ENCODE results near the gene GRAP. TPM values are rescaled to one million over a fixed set of nuclear protein-coding genes. Genes with fewer than 3 reads are reported as not detected.

The GRAP gene
- total and polyA plus RNA-seq, 2 experiments from 2014 or later = 0.24 TPM; not detected in 1

- peaks cover 32% of the 10 kb centered on the region; the same call in 1 of the 2 replicates for H4K20me1 ChIP-seq (replicated peaks; ENCODE audit: insufficient read depth)
- Mint-ChIP-seq H3K9me3 (peaks cover 15% of the 10 kb centered on the region; the same call in 2 of the 3 replicates), H3K27ac (no peak overlapping the region), H3K4me1 (peaks cover 10% of the 10 kb centered on the region; the same call in 2 of the 3 replicates), H3K4me3 (no peak overlapping the region), H3K36me3 (ENCODE audit: low read depth) (peaks cover 28% of the 10 kb centered on the region), H3K27me3 (ENCODE audit: insufficient read depth, low read depth, poor library complexity) (peaks cover 3% of the 10 kb centered on the region)
- H3K4me1 ChIP-seq (ENCODE audit: insufficient read depth) = no peaks in the 10 kb centered on the region
- H3K27me3 ChIP-seq (ENCODE audit: insufficient read depth) = no peaks in the 10 kb centered on the region
- DNase-seq (ENCODE audit: low spot score) (no peak), ATAC-seq (no peak)
- no peaks in the 10 kb centered on the region for H3F3A ChIP-seq (replicated peaks; ENCODE audit: low read depth)
- H3K4me2 ChIP-seq = no peak overlapping the region
- H2AFZ ChIP-seq = no peak overlapping the region
- TF ChIP-seq POLR2AphosphoS5 (IDR thresholded peaks at IDR 0.05; ENCODE audit: low read depth) = no peak
- no peak for TF ChIP-seq ETS1 (IDR thresholded peaks at IDR 0.05)
- no peak for TF ChIP-seq REST (IDR thresholded peaks at IDR 0.05; ENCODE audit: unreplicated experiment)
- no peak for TF ChIP-seq ZNF462 (CRISPR knock-in tag; IDR thresholded peaks at IDR 0.05)
- TF ChIP-seq JUNB (IDR thresholded peaks at IDR 0.05; ENCODE audit: unreplicated experiment) = no peak
- no peak for TF ChIP-seq ZNF114 (CRISPR knock-in tag; IDR thresholded peaks at IDR 0.05)
- TF ChIP-seq CTCF (conservative IDR thresholded peaks at IDR 0.05; ENCODE audit: low read depth in 2 of 2) = no peak
- no peak overlapping the region for H3K4me3 ChIP-seq
- H3K27ac ChIP-seq (ENCODE audit: low read depth) = 0 out of 2 replicates have a peak overlapping the region, but pooled peaks have one; percentile 33
- H3K9me2 ChIP-seq (ENCODE audit: insufficient read depth) = no peaks in the 10 kb centered on the region
- H3K36me3 ChIP-seq (ENCODE audit: insufficient read depth) = no peaks in the 10 kb centered on the region
- peaks cover 68% of the 10 kb centered on the region for H3K79me2 ChIP-seq (replicated peaks; ENCODE audit: insufficient read depth)
Measured at GRCh38 chr17:18995220-18995619, 51.5 kb downstream of the GRAP start.

Measured in GM23338 (cell line).